GM12801 (cell line): ENCODE measurements around the gene CELF4.

ENCODE experiments used
- TF ChIP-seq, protein P1 (sequence below): IDR thresholded peaks from one replicate; pipeline ENCODE4 v1.5.1; 2011; ENCODE audit warnings: control low read depth; ENCODE audit not compliant: insufficient read length; ENCODE audit errors: extremely low read depth

Gene CELF4

DNA sequence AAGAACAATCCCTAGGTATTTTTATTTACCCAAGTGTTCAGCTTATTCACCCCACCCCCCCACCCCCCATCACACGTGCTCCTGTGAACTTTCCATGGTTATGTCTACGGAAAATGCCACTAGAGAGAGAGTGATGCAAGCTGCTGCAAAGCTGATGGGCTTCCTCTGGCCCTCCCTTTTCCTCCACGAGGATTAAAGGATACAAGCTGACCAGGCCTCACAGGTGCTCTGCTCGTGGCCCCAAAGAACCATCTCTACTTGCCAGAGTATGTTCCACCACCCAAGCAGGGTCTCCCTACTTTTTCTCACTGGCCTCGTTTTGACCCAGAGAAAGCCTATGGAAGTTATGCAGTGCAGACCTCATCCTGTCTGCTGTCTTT, 342.6 kb downstream of the CELF4 start:
- TF ChIP-seq, protein P1, sequence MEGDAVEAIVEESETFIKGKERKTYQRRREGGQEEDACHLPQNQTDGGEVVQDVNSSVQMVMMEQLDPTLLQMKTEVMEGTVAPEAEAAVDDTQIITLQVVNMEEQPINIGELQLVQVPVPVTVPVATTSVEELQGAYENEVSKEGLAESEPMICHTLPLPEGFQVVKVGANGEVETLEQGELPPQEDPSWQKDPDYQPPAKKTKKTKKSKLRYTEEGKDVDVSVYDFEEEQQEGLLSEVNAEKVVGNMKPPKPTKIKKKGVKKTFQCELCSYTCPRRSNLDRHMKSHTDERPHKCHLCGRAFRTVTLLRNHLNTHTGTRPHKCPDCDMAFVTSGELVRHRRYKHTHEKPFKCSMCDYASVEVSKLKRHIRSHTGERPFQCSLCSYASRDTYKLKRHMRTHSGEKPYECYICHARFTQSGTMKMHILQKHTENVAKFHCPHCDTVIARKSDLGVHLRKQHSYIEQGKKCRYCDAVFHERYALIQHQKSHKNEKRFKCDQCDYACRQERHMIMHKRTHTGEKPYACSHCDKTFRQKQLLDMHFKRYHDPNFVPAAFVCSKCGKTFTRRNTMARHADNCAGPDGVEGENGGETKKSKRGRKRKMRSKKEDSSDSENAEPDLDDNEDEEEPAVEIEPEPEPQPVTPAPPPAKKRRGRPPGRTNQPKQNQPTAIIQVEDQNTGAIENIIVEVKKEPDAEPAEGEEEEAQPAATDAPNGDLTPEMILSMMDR: no peak

DNA sequence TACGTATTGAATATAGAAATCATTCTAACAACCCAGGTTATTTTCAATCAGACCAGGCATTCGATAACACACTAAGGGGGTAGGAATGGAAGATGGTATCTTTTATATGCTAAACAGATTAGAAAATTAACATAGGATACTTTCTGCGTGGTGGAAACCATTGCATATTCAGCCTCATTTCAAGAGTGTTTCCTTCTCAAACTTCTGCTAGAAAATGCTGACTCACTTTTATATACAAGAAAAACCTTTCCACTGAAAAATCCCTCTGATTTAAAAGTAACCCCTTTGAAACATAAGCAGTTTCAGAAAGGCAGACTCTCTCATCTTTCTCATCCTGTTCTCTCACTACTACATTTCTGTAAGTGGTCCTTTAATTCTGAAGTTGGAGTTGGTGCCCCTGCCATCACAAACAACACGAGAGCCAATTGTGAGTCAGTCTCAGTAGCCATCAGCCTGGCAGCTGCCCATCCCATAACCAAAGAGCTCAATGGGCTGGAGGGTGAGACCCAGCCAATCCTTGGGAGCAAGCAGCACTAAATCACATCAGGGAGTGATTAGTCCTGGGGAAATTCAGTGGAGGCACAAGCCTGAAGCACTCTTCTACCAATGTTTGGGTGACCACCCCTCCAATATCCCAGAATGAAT, 343.1 kb downstream of the CELF4 start:
- TF ChIP-seq, protein P1: no peak

DNA sequence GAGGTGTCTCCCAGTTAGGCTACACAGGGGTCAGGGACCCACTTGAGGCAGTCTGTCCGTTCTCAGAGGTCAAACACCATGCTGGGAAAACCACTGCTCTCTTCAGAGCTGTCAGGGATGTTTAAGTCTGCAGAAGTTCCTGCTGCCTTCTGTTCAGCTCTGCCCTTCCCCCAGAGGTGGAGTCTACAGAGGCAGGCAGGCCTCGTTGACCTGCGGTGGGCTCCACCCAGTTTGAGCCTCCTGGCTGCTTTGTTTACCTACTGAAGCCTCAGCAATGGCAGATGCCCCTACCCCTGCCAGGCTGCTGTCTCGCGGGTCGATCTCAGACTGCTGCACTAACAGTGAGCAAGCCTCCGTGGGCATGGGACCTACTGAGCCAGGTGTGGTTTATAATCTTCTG, 346.3 kb downstream of the CELF4 start:
- TF ChIP-seq, protein P1: no peak

DNA sequence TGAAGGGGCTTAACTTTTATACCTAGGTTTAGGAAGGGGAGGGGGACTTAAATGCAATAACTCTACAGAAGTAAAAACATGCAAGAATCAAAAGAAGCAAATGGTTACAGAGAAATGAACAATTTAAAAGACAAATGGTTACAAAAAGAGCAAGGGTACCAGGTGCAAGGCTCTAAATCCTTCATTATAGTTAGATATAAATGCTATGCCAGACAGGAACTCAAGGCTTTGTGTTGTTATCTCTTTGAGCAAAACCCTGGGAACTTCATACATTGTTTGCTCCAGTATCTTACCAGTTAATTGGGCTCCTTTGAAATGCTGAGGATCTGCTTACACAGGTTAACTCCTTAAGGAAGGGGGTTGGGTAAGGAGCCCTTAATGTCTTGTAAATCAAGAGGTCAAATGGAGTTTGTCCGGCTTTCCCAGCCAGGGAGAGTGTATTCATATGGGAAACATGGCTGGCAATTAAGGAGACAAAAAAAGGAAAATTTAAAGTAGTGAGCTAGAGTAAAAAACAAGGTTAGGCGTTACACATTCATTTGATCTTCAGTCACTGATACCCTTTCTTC, 347.5 kb downstream of the CELF4 start:
- TF ChIP-seq, protein P1: no peak

DNA sequence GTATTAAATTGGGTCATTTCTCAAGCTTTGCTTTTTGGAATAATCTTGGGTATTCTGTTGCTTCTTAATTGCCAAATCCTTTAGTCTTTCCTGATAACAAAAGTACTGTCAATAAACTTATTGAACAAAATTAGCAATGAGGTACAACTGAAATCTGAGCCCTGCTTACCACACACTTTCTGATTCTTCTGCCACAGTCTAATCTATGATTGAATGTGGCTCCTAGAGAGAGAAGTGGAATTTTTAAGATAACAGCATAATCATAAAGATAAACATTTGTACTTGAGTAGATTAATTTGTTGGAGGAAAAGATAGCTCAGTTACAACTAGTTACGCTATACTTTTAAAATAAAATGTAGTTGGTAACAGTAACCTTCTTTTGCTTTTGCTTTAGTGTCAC, 354.8 kb downstream of the CELF4 start:
- TF ChIP-seq, protein P1: no peak

DNA sequence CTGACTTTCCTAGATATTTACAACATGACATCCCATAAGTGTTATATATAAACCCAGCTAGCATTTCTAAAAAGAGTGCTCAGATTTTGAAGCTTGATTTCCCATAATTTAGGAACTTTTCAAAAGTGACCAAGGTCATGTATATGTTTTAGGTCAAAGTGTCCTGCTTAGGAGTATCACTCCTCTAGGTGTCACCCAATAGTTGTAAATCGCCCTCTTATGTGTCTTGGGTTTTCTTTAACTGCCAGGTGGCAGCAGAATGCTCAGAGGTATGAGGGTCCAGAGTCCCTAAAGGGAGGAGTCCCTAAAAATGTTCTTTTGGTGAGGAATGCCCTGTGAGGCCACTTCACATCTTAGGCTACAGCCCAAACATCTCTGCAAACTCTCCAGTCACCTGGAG, 358.3 kb downstream of the CELF4 start:
- TF ChIP-seq, protein P1: no peak

DNA sequence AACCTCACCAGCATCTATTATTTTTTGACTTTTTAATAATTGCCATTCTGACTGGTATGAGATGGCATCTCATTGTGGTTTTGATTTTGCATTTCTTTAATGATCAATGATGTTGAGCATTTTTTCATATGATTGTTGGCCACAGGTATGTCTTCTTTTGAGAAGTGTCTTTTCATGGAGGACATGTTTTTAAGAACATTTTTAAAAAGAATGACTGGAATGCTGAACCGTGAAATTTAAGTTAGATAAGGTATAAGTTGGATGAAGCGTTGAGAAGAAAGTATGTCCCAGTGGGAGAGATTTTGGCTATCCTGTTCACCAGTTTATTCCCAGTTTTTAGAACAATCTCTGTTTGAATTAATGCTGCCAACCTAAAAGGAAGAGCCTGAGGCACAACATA, 365.9 kb downstream of the CELF4 start:
- TF ChIP-seq, protein P1: no peak
